ENCODE measurements around the gene SAC3D1.
A peak's percentile ranks its signal among the peaks of the same experiment; 100 is the strongest.

SAC3D1 gene

GRCh38 chr11:65063532-65063931 lies 22.5 kb downstream of the SAC3D1 start:
- DNase-seq, result no peak

GRCh38 chr11:65064847-65065240 lies 23.8 kb downstream of the SAC3D1 start:
- DNase-seq, result no peak

- DNase-seq, result no peak
Measured at GRCh38 chr11:65065851-65066250, 24.8 kb downstream of the SAC3D1 start.

GRCh38 chr11:65066315-65066714 lies 25.3 kb downstream of the SAC3D1 start:
- no peak for DNase-seq

- no peak for DNase-seq
Measured at GRCh38 chr11:65066805-65067291, 25.8 kb downstream of the SAC3D1 start.

GRCh38 chr11:65067446-65067845 lies 26.4 kb downstream of the SAC3D1 start:
- DNase-seq, result no peak

- DNase-seq, result no peak
Measured at GRCh38 chr11:65069217-65069616, 28.2 kb downstream of the SAC3D1 start.

GRCh38 chr11:65071907-65072630 lies 31.1 kb downstream of the SAC3D1 start:
- DNase-seq, result no peak

- DNase-seq, result no peak
Measured at GRCh38 chr11:65072631-65072966, 31.6 kb downstream of the SAC3D1 start.

GRCh38 chr11:65077451-65077850 lies 36.4 kb downstream of the SAC3D1 start:
- DNase-seq, result no peak

GRCh38 chr11:65078151-65078550 lies 37.1 kb downstream of the SAC3D1 start:
- peak; percentile 85 for DNase-seq

GRCh38 chr11:65078786-65079342 lies 37.9 kb downstream of the SAC3D1 start:
- DNase-seq, result no peak

GRCh38 chr11:65083134-65083833 lies 42.3 kb downstream of the SAC3D1 start:
- no peak for DNase-seq

GRCh38 chr11:65083834-65084597 lies 43.0 kb downstream of the SAC3D1 start, which contains the start of the genes CDCA5 and ZFPL1:
CDCA5 (minus strand) TSS chr11:65084040; CDS start chr11:65083978, 62 bp downstream.
ZFPL1 (plus strand) TSS chr11:65084222; CDS start chr11:65084699, 477 bp downstream.
- peak; percentile 96 for DNase-seq

- DNase-seq, result no peak
Measured at GRCh38 chr11:65084598-65085375, 43.8 kb downstream of the SAC3D1 start.

GRCh38 chr11:65085446-65085845 lies 44.4 kb downstream of the SAC3D1 start:
- no peak for DNase-seq

- no peak for DNase-seq
Measured at GRCh38 chr11:65086809-65087208, 45.8 kb downstream of the SAC3D1 start.

GRCh38 chr11:65087216-65087615 lies 46.2 kb downstream of the SAC3D1 start:
- DNase-seq, result no peak

GRCh38 chr11:65087827-65088226 lies 46.8 kb downstream of the SAC3D1 start:
- DNase-seq, result no peak

GRCh38 chr11:65089621-65090020 lies 48.6 kb downstream of the SAC3D1 start:
- no peak for DNase-seq

GRCh38 chr11:65090628-65091027 lies 49.6 kb downstream of the SAC3D1 start:
- DNase-seq, result no peak

All from CD4-positive, alpha-beta T cell treated with Interleukin-17A for 1 hour (primary cell).